OCI-LY7 (cell line): ENCODE measurements around the gene ASB11.

Experiments
- EZH2phosphoT487 ChIP-seq: fragments of 200-600 bp; sonication (generic); IDR thresholded peaks from 2 replicates; pipeline ENCODE4 v1.6.1; 2018; ENCODE audit warnings: low read depth, borderline replicate concordance, mild to moderate bottlenecking, mixed run types, antibody characterized with exemption, low read length, moderate library complexity, mixed read lengths
- TF ChIP-seq, protein P1 (sequence below): fragments of 200-600 bp; sonication (generic); conservative IDR thresholded peaks from 2 replicates; pipeline ENCODE4 v1.5.1; 2014; ENCODE audit warnings: mild to moderate bottlenecking, antibody characterized with exemption, low read length, moderate library complexity, mixed read lengths

DNA sequence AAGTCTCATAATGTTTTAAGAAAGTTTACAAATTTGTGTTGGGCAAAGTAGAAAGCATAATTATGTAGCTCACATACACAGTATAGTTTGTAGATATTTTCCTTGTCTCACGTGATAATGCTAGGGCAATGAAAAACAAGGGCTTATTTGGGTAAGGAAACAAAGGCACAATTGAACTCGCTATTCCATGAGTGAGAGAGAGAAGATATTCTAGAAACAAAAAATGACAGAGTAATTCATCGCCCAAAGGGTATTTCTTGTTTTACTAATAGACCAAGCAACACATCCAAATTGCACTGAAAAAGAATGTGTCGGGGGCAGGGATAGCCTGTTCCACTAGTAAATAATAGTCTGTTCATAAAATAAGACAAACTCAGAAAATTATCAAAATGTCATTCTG lies 3.6 kb upstream of the ASB11 start:
- TF ChIP-seq, protein P1, sequence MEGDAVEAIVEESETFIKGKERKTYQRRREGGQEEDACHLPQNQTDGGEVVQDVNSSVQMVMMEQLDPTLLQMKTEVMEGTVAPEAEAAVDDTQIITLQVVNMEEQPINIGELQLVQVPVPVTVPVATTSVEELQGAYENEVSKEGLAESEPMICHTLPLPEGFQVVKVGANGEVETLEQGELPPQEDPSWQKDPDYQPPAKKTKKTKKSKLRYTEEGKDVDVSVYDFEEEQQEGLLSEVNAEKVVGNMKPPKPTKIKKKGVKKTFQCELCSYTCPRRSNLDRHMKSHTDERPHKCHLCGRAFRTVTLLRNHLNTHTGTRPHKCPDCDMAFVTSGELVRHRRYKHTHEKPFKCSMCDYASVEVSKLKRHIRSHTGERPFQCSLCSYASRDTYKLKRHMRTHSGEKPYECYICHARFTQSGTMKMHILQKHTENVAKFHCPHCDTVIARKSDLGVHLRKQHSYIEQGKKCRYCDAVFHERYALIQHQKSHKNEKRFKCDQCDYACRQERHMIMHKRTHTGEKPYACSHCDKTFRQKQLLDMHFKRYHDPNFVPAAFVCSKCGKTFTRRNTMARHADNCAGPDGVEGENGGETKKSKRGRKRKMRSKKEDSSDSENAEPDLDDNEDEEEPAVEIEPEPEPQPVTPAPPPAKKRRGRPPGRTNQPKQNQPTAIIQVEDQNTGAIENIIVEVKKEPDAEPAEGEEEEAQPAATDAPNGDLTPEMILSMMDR, result no peak
- TF ChIP-seq EZH2phosphoT487, result no peak
